DMS79 (cell line): ENCODE measurements around the gene SKP1.

Experiments used
- DNase-seq: peaks from one replicate; lab custom pipeline; 2025; lab: John Stamatoyannopoulos, UW

The SKP1 gene

DNA sequence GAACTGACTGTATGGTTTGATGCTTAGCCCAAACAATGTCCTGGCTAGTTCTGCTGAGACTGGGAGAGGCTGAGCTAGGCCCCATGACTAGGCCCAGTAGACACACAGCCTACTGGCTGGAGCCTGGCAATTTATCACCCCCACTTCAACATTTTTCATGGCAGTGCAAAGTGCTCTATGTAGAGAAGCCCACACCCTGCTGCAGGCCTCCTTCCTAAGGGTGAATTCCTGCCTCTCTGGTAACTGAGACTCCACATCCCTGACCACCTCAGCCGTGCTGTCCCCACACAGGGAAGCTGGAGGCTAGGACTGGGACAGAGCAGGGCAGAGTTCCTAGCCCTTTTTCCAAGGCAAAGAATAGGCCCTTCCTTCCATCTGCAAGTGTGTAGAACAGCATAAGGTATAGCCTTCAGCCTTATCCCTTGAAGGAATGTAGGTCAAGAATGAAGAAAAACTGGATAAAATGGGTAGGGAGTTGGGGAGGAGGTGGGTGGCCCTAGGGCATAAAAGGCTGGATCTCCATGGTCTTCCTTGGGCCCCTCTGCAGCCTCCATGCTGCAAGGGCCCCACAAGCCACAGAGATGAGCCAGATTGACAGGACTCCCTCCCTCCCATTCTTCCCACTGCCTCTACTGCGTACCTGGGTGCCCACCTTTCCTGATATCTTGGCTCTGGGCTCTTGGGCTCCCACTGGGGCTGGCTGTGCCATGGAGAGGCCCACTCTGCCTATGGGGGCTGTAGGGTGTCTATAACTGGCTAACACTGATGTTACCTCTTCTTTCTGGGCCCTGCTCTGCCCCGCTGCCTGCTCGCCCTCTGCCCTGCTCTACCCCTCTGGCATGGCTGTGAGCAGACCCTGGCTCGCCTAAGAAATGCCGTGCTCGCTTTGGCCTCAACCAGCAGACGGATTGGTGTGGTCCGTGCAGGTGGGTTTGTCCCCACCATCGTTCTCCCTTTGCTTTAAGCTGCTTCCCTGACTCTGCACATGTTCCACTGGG, 32.5 kb downstream of the SKP1 start:
- no peak for DNase-seq

DNA sequence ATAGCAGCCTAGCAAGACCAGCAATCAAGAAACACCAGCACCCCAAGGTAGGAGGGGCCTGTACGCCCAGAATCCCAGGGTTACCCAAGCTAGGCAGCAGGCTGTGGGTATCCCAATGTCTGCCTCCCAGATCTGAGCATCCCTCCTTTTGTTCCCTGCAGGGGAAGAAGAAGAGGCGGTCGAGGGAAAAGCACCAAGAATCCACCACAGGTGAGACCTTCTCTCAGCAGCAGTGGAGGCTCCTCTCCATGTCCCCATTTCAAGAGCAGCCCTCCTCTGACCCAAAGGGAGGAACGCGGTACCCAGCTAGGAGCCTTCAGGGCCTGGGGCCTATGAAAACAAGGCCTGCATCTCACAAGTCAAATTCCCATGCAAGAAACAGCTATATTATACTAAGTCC, 33.3 kb downstream of the SKP1 start:
- no peak for DNase-seq

DNA sequence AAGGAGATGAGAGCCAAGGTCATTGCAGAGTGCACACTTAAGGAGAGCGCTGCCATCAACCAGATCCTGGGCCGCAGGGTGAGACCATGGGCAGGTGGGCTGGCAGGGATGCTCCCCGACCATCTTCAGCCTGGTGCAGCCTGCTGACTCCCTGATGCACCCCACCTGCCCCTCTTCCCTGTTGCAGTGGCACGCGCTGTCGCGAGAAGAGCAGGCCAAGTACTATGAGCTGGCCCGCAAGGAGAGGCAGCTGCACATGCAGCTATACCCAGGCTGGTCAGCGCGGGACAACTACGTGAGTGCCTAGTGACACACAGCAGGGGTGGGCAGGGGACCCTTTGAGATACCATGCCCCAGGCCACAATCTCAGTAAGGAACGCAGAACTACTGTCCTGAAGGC, 33.9 kb downstream of the SKP1 start:
- no peak for DNase-seq

DNA sequence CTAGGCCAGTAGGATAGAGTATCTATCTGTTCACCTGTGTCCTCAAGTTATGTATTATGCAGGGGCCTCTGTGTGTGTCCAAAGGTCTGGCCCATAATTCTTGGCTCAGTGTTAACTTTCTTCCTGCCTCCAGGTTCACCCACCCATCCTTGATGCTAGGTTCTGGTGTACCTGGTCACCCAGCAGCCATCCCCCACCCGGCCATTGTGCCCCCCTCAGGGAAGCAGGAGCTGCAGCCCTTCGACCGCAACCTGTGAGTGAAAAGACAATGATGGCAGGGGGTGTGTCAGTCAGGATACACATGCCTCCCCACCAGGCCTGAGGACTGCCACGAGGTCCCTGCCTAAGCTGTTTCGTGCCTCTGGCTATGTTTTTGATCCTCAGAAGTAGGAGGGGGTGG, 34.7 kb downstream of the SKP1 start:
- DNase-seq: no peak

DNA sequence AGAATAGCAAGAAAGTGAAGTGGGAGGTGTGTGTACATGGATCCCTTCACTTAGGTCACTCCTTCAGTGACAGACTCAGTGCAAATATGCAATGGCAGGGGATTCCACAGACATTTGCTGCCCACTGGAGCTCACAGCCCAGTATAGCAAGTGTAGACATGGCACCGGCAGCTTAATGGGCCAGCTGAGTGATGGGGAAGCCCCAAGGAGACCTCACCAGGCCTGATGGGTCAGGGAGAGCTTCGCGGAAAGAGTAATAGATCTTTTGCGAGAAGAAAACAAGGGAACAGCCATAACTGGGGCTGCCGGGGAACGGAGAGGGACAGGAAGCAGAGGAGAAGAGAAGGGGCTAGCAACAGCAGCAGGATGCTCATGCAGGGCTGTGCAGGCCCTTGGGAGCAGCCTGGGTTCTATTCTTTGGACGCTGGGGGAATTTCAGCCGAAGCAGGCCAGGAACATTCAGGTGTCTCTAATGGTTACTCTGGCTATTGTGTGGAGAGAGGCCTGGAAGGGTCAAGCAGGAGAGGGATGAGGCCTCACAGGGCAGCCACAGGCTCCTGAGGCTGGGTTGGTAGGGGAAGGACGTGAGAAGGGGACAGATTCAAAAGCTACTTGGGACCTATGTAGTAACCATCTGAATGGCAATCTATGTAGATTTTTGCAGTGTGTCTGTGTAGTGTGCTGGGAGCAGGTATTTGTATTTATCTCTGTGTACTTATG, 35.3 kb downstream of the SKP1 start:
- DNase-seq: no peak

DNA sequence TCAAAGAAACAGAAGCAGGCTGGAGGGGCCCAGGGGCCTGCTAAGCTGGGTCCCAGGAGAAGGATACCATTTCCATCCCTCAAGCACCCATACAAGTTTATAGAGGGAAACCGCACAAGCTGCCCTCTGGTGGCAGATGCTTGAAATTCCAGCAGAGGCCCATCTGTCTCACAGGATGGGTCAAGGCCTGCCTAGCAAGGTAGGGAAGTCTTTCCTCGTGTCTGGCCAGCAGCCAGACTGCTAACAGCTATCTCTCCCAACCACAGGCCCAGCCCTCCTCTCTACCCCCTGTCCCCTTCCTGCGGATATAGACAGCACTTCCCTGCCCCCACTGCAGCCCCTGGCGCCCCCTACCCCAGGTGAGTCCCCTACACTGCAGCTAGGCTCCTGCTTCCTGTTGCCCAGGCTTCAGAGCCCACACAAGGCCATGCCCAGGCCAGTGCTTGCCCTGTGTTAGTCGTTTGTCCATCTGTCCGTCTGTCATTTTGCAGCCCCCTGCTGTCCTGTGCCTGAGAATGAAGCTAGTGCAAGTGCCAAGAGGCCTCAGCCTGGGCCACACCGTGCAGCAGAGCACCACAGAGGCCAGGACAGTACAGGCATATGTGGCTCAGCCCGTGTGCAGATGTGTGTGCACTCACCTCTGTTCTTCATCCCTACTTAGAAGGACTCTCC, 36.1 kb downstream of the SKP1 start:
- DNase-seq: no peak

DNA sequence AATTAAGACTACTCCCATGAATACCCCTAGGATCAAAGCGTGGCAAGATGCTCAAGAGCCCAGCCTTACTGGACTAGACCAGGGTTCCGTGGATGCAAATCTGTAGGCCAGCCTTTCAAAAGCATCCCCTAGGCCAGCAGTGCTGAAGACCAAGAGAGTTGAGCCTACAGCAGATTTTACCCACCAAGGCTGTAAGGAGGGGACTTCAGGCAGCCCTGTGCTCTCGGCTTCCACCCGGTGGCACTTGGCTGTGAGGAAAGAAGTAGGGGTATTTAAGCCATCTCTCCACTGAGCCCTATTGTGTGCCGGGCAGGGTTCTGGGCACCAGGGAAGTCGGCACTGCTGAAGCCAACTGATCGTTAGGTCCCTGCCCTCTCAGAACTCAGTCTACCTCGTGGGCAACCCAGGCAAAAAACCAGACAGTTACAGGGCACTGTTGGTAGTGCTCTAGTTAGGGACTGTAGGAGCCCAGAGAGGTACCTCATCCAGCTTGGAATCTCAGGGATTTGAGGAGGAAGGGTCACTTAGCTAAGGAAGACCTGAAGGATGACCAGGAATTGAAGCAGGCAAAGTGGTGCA, 36.8 kb downstream of the SKP1 start:
- no peak for DNase-seq

DNA sequence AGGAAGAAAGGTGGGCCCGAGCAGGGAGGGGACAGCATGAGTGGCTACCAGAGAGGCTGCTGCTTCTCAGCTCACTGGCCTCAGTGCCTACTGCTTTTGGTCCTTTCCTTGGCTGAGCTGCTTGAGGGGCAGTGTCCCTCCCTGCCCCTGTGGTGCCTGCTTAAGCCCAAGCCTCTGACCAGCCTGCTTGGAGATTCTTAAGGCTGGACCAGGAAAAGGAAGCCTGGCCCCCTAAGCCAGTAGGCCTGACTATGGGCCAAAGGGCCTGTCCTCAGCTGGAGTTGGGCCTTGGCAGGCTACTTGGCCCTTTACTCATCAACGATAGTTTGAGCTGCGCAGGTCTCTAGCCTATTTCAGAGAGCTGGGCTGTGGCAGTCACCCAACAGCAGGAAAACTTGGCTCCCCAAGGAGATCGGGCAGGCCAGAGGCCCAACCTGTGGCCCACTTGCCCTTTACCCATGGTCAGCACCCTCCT, 37.3 kb downstream of the SKP1 start:
- no peak for DNase-seq

DNA sequence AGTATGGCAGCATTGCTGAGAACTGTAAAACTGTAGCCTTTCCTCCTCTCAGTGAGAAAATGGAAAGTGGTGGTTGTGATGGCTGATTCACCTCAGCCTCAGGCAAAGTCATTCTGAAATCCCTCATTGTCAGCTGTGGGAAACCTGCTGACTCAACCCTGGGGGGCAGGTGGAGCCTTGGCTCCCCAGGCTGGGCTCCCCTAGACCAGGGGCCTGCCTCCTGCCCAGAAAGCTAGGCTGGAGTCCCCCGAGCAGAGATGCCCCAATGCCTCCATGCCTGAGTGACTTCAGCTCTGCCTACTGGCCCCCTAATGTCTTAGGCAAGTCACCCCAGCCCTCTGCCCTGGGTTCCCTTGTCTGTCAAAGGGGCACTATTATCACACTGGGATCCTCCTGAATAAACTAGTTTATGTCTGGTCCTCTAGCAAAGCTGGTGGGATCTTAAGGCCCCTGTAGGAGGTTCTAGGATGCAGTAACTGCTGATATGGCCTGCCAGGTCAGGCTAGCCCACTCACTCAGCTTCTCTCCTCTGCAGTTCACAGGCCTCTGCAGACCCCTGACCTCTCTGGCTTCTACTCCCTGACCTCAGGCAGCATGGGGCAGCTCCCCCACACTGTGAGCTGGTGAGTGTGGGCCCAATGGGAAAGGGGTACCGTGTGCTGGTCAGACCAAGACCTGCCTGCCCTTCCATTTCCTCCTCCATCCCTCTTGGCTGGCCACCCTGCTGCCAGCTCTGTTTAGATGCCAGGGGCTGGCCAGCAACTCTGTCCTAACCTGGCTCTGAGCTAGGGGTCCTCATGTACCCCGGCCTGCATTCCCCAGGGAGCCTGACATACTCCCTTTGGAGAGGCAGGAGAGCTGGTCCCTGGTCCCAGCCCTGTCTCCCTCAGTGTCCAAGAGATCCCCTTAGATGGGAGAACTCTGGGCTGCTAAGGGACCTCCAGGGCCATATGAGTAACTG, 38.1 kb downstream of the SKP1 start:
- DNase-seq: no peak

DNA sequence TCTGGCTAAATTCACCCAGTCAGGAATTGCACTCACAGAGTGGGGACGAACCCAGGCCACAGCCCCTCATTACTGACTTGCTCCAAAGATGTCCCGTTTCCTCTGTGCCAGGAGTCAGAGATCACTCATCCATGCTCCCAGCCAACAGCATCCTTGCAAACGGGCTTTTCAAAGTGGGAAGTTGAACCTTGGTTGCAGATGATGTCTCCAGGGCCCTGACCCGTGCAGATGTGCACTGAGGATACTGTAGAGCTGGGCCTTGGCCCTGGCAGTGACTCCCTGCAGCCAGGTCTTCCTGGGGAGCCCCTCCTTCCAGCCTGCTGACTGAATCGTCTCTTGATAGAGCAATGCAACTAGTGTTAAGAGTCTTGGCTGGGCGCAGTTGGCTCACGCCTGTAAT, 40.0 kb downstream of the SKP1 start:
- DNase-seq: no peak

DNA sequence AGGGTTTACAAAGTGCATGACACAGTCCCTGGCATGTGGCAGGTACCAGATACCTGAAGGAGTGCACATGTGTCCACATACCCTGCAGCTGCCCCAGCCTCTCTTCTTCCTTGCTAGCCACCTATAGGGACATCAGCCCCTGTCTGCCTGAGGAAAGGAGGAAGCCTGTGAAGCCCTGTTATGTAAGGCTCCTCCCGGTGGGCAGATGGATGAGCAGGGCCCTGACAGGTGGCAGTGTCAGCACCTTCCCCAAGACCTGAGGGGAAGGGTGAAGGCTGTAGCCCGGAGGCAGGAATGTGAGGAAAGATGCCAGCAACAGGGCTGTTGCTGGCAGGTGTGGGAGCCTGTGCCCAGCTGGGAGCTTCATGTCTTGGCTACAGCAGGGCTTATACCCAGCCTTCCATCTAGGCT, 40.5 kb downstream of the SKP1 start:
- DNase-seq: no peak

DNA sequence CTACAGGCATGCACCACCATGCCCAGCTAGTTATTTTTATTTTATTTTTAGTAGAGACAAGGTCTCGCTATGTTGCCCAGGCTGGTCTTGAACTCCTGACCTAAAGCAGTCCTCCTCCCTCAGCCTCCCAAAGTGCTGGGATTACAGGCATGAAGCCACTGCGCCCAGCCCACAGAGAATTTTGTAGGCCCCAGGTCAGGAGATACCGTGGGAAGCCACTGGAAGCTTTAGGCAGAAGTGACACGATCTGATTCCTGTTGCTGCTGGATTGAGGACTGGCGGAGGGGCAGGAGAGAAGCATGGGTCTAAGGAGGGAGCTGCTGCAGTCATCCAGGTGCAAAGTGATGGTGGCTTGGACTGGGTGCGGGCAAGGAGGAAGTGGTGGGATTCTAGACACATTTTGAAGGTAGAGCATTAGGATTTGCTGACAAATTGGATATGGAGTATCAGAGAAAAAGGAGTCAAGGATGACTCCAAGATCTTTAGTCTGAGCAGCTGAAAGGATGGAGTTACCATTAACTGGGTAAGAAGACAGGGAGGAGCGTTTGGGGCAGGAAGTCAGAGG, 41.6 kb downstream of the SKP1 start:
- no peak for DNase-seq

DNA sequence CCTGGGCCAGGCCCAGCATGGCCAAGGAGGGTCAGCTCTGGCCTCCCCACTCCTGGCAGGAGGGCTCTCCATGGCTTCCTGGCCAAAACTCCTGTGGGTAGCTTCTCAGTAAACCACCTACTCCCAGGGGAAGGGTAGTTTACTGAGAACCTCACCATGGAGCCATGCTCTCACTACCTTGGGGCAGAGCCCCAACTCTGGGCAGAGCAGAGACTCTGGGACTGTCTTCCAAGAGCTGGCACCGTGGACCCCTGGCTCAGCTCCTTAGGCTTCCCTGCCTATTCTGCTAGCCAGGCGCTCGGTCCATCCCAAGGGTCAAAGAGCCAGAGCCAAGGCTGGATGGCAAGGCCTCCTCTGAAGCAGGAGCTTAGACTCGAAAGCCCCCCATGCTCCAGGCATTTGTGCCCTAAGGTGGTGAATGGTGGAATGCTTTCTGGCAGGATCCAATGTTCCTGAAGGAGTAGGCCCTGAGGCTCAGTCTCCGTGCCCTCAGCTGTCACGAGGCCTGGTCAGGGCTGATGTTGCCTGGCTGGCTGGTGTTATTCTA, 42.7 kb downstream of the SKP1 start:
- DNase-seq: no peak

DNA sequence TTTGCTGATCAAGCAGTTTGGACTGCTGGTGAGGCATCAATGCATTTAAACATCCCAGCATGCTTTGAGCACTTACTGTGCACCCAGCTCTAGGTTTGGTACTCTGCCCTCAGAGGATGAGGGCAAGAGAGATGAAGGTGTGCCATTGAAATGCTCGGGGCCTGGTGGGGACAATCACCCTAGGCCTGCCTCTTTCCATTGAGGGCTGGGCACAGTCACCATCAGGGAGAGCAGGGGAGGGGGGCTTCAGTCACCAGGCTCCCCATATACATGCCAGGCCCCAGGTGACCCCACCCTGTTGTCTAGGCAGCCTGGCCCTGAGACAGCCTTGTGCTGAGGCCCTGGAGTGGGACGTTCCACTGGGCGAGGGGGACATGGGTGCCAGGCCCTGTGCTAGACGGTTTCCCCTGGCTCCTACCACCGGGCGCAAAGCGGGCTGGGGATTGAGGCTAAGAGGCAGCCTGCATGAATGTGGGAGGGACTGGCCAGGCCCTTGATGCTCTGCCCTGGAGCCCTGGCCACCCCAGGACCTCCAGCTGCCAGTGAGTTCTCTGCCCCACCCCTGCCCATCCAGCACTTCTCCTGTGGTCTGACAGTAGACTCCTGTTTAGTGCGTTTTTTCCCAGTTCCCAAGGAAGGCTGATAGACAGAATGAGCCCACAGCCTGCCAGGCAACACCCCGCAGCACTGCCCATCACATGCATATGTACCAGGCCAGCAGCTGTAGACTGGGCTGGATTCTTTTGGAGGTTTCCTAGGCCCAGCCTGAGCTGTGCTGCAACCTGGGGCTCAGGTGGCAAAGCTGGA, 43.4 kb downstream of the SKP1 start:
- DNase-seq: no peak

DNA sequence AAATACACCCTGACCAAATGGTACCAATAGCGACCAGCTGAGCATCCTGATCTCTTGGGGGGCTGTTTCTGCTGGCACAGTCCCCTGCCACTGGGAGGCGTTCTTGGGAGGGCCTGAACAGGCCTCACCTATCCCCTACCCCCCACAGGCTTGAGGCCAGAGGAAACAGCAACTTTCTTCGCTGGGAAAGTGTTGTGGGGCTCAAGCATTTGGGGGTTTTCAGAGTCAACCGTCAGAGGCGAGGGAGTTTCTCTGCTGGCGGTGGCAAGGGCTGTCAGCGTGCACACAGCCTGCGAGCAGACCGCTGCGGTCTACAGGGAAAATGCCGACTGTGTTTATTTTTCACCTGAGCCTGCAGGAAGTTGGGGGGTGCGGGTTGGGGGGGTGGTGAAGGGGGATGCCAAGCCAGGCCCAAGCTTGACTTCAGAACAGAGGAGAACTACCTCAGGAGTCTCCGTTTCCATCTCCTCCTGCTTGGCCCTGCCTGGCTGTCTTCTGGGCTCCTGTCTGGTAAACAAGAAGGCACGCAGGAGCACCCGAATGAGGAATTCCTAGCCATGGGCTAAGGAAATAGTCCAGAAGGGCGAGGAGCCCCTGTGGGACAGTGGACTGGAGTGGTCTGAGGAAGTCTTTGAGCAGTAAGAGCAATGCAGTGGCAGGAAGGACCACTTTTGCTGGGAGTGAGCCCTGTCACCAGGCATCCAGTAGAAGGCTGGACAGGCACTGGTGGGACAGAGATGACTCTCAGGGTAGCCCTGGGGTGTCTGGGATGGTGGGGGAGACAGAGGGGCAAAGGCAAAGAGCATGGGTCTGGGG, 44.2 kb downstream of the SKP1 start:
- no peak for DNase-seq

DNA sequence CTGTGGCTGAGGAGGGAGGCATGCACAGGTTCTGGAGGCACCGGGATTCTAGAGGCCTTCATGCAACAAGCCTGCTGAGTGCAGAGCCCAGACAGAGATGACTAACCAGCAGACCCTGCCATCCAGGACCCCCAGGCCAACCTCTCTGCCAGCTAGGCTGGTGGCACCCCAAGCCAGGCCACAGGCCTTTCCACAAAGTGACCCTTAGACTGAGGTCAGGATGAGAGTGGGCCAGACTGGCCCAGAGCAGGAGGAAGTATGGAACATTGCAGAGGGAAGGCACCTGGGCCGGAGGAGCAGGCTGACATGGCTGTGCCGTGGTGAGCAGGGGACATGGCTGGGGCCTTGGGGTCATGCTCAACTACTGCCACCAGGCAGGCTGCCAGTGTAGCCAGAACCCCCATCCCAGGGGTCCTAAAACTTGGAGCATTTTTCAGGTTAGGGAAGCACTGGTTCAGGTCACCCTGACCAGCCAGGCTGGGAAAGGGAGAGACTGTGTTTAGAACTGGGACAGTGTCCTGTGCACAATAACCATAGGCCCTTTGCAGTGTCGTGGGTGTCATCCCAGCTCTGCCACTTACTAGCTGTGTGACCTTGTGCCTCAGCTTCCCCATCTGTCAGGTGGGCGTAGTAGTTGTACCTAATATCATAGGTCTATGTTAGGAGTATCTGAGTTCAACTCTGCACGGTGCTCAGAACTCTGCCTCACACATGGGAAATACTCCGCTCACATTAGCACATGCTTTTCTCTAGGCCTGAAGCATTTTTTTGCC, 45.0 kb downstream of the SKP1 start:
- DNase-seq: no peak

DNA sequence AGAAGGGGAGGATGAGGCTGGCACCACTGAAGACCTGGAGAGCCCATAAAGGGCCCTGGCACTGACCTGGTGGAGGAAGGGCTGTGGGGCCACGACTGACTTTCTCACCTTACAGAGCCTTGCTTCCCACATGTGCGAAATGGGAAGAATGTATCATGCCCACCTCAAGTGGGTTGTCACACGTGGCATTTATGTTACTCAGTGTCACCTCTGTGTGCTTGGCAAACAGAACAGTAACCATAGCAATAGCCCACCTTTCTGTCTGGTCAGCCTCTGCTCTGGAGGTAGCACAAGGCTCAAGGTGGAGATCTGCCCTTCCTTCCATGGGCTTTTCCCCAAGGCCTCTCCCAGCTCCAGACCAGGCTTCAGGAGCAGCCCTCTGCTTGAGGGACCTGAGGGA, 45.6 kb downstream of the SKP1 start:
- no peak for DNase-seq
